ENCODE data around the gene RBBP8.

The RBBP8 gene

DNA sequence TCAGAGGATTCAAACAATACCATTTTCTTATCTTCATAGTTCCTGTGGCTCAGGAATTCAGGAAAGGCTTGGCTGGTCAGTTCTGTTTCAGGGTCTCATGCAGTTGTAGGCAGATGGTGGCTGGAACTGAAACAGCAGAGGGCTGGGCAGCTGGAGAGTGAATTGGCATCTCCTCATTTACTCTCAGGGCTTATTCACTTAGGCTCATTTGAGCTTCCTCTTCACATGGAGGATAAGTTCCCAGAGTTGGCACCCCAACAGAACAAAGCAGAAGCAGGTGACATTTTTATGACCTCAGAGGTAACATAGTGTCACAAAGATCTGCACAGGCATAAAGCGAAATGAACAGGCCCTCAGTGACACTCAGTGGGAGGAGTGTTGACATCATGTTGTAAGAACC lies 66.1 kb downstream of the RBBP8 start:
- DNase-seq (ENCODE audit: low read depth) = no peak

DNA sequence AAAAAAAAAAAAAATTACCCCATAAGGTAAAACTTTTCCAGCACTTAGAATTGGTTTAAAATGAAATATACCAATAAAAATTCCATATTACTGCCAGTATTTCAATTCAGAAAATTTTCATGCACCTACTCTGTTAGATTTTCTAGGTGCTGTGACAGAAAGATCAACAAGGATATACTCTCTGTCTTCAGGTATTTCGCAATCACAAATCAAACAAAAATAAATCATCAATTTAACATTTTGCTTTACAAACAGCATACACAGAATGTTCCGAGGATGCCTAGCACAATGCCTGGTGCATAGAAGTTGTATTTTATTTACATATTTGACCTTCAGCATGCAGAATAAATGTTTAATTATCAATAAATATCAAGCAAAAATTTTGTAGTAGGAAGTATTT lies 66.5 kb downstream of the RBBP8 start:
- no peak for DNase-seq (ENCODE audit: low read depth)

DNA sequence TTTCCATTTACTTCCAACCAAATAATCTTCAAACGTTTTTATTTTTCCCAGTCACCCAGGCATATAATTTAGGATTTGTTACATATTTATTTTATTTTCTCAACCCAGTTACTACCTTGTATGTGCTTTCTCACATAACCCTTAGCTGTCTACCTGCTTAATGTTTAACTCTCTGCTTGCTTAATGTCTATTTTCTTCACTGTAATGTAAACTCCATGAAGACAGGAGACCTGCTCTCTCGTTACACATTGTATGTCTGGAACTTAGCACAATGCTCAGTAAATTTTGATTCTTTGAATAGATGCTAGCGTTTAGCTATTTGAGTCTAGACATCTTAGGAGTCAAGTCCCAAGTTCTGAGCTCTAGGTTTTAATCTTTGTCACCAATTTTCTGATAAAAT lies 70.2 kb downstream of the RBBP8 start:
- no peak for DNase-seq (ENCODE audit: low read depth)

GRCh38 chr18:23012249-23012648 lies 79.1 kb downstream of the RBBP8 start:
- DNase-seq (ENCODE audit: low read depth) = no peak

DNA sequence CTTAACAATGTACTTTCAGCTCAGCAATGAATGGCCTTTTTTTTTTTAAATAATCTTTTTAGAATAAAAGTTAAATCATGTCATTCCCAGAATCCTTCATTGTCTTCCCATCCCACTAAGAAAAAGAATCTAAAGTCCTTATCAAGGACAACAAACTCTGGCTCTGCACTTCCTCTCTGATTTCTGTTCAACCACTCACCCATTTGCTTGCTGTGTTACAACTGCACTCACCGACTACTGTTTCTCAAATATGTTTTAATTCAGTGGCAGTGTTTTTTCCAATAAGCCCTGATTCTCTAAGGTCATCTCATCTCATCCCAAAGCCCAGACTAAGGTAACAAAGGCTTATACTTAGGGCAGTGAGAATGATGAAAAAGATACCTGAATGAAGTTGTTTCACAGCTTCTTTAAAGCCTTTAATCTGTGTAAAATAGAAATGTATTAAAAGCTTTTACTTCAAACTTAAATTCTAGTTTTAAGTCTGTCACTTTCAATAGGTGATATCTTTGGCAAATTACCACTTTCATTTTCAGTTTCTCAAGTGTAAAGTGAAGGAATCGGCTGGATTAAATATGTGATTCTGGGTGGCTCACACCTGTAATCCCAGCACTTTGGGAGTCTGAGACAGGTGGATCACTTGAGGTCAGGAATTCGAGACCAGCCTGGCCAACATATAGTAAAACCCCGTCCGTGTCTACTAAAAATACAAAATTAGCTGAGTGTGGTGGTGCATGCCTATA lies 87.6 kb downstream of the RBBP8 start:
- DNase-seq (ENCODE audit: low read depth) = no peak

DNA sequence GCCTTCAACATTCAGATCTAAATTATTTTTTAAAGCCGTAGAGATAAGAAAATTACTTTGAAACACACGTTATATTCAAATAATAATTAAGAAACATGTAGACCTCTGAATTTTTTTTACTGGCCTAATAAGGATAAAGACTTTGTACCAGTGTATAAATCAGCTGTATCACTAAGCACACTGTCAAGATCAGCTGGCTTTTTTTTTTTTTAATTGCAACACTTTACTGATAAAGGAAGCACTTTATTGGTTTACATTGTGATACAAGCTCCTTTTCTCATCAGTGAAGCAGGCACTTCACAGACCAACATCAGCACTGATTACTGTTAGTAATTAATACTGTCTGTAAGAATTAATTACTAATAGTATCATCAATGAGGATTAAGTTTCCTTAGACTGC lies 88.5 kb downstream of the RBBP8 start:
- no peak for DNase-seq (ENCODE audit: low read depth)

GRCh38 chr18:23032030-23032582 lies 99.0 kb downstream of the RBBP8 start:
- DNase-seq (ENCODE audit: low read depth) = no peak

GRCh38 chr18:23033056-23033455 lies 99.9 kb downstream of the RBBP8 start:
- DNase-seq (ENCODE audit: low read depth) = no peak

DNA sequence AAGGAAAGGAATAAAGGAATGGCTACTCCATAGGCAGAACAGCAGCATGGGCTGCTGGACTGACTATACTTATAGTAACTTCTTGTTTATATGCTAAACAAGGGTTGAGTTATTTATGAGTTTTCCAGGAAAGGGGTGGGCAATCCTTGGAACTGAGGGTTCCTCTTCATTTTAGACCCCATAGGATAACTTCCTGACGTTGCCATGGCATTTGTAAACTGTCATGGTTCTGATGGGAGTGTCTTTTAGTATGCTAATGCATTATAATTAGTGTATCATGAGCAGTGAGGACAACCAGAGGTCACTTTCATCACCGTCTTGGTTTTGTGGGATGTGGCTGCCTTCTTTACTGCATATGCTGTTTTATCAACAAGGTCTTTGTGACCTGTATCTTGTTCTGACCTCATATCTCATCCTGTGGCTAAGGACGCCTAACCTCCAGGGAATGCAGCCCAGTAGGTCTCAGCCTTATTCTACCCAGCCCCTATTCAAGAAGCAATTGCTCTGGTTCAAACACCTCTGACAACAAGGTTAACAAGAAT lies 103.6 kb downstream of the RBBP8 start:
- no peak for DNase-seq (ENCODE audit: low read depth)

- DNase-seq (ENCODE audit: low read depth) = no peak
Observed at GRCh38 chr18:23037646-23038045, 104.5 kb downstream of the RBBP8 start.

- no peak for DNase-seq (ENCODE audit: low read depth)
Observed at GRCh38 chr18:23038712-23039111, 105.6 kb downstream of the RBBP8 start.

DNA sequence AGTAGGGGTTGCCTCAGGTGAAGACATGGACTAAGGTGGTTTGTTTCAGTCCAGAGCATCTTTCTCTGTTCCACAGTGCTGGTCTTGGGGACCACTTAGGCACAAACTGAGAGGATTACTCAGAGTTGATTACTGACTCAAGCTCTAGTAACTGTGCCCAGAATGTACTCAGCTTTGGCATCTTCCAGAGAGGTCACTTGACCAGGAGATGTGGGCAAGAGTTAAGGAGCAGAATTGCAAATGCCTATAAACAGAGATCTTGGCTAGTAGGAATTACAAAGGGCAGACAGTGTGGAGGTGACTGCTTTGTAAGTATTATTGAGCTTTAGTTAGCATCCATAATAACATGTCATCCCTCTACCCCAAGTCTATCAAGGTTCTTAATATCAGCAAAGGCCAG lies 109.0 kb downstream of the RBBP8 start:
- DNase-seq (ENCODE audit: low read depth) = no peak

- DNase-seq (ENCODE audit: low read depth) = no peak
Observed at GRCh38 chr18:23043803-23044376, 110.8 kb downstream of the RBBP8 start.

DNA sequence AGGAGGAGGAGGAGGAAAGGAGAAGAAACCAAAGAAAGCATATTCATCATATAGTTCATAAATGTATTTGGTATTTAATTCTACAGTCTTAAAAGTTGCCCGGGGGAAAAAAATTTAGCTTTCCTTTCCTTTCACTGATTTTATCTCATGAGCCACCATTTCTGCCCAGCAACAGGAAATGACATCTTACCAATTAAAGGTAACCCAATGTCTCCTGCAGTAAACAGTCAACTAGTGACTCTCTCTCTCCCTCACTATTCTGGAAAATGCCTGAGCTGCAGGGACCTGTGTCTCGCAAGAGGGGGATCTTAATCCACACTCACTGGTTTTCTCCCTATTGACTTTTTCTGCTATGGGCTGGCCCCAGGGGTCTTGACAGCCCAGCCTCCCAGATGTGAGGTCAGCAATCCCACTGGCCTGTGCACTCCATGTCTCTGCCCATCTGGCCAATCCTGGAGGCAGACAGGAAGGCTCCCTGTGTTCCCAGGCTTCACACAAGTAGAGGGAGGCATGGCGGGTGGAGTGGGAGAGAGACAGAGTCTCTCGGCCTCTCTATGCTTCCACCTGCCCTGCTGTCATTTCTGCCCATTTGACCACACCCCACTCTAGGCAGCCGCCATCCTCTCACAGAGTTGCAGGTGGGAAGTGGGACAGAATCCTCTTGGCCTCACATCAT lies 116.7 kb downstream of the RBBP8 start:
- no peak for DNase-seq (ENCODE audit: low read depth)

- DNase-seq (ENCODE audit: low read depth) = no peak
Observed at GRCh38 chr18:23053776-23054457, 120.8 kb downstream of the RBBP8 start.

- DNase-seq (ENCODE audit: low read depth) = no peak
Observed at GRCh38 chr18:23054553-23054952, 121.4 kb downstream of the RBBP8 start.

DNA sequence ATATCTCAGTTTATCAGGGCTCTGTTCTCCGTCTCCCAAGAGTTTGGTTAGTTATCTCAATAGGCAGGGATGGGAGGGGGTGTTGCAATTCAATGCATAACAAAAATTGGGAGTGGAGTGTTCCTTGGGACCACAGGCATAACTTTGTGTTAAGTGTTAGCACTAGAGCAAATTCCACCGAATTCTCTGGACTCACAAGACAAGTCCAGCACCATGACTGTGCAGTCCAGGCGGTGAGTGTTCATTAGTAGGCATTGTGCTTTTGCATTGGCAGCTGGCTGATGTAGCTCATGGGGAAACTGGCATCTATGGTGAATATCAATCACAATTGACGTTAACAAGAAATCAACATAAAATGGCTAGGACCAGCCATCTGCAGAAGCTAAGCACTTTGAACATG lies 123.2 kb downstream of the RBBP8 start:
- no peak for DNase-seq (ENCODE audit: low read depth)

DNA sequence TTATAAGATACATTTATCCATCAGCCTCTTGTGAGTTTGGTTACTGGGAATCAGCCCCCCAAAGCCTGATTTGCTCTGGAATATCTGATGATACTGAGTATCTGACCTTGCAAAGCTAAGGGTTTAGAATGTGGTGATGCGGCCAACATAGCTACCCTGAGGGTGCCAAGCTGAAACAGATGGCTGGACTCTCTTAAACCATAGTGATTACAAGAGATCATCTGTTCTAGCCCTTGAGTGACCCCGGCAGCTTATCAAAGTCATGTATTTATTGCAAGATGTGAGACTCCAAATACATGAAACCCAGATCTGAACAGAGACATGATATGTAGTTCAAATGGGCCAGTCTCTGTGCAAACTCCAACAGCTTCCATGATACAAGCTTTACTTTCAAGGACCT lies 124.0 kb downstream of the RBBP8 start:
- DNase-seq (ENCODE audit: low read depth) = no peak

DNA sequence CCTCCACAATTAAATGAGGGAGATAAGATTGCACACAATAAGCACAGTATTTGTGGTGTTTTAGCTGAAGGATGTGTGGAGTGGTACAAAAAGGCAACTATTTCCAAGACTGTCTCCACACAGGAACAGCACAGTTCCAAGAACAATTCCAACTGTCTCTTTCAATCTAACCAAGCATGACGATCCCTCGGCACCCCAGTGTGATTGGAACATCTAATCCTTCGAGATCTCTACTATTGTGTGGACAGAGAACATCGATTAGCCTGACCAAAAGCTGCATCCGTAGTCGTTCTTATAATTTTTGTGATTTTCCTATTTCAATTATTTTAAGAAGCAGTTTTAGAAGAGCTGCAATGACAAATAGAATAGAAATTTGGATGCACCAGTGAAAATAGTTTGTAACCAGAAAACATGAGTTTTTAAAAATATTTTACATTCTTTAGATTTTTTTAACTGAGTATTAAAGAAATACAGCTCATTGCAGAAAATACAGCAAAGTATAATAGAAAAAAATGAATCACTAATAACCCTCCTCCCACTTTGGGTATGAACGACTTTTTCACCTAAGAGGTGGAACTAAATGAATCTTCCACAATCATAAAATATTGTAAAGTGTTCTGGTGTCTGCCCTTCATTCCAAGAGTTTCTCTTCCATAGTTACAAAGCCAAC lies 125.8 kb downstream of the RBBP8 start:
- no peak for DNase-seq (ENCODE audit: low read depth)

DNA sequence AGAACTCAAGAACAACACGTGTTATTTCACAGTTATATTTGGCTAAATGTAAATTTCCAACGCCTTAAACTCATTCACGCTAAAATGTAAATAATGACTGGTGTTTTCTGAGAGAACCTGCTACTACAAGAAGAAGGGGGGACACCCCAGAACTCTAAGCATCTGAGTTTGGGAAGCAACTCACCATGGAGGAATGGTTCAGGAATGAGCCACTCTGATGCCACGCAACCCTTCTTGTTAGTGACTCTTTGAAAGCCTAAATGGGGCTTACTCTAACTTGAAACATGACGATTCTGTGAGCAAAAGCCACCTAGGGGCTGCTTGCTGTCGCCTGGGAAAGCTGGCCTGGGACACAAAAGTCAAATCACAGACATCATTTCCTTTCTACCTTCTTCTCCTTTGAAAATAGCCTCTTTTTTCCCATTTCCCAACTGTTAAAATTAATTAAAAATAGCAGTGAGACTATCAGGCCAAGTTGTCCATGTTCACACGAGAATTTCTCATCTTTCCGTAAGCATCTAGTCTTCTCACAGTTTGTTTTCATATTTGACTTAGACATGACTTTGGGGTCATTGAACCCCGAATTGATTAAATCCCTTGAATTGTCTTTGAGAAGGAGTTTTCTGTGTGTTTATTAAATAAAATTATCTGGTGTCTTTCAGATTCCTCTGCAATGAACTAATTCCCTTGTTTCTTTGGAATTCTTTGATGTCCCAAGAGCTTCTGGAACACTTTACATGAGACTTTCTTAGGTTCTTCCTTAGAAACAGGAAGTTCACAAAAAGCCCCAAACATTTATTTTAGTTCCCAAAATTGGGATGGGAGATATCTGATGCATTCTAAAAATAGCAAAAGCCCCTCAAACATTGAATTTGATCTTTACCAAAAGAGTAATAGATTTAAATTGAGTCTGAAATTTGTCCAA lies 126.7 kb downstream of the RBBP8 start:
- no peak for DNase-seq (ENCODE audit: low read depth)

- DNase-seq (ENCODE audit: low read depth) = no peak
Observed at GRCh38 chr18:23062011-23062410, 128.9 kb downstream of the RBBP8 start.

Measured in stimulated activated CD8-positive, alpha-beta memory T cell treated with anti-CD3 and anti-CD28 coated beads, Interleukin-15, amount 100 ng/mL, for 1 hour (primary cell).